Myocyte (in vitro differentiated cells): ENCODE measurements around the gene PCNX2. TPM values are rescaled to one million over a fixed set of nuclear protein-coding genes. Genes with fewer than 3 reads are reported as not detected.

ENCODE experiments used
- DNase-seq: peaks from one replicate; pipeline ENCODE4 v3.0.0-alpha.2; 2012; ENCODE audit warnings: low read depth
- total RNA-seq: library from RNA; depleted of rRNA; stranded (reverse); fragments of >200 nt; gene quantifications from 2 replicates; pipeline ENCODE4 v1.2.3, GENCODE V29; 2014

Gene PCNX2
- total RNA-seq, 1 donor from 2014 or later, result 2.3 TPM

- DNase-seq, result no peak
Measured at GRCh38 chr1:233233508-233234040, 62.0 kb downstream of the PCNX2 start.

- no peak for DNase-seq
Measured at GRCh38 chr1:233230011-233230410, 65.5 kb downstream of the PCNX2 start.

GRCh38 chr1:233229288-233229687 is 66.2 kb downstream of the PCNX2 start:
- DNase-seq, result no peak

GRCh38 chr1:233227930-233228465 is 67.5 kb downstream of the PCNX2 start:
- DNase-seq, result no peak

GRCh38 chr1:233224311-233224710 is 71.2 kb downstream of the PCNX2 start:
- no peak for DNase-seq

- DNase-seq, result peak; percentile 9
Measured at GRCh38 chr1:233217832-233218231, 77.7 kb downstream of the PCNX2 start.

- DNase-seq, result no peak
Measured at GRCh38 chr1:233216009-233216408, 79.5 kb downstream of the PCNX2 start.

- no peak for DNase-seq
Measured at GRCh38 chr1:233215135-233215760, 80.3 kb downstream of the PCNX2 start.

- peak; percentile 3 for DNase-seq
Measured at GRCh38 chr1:233211595-233211994, 83.9 kb downstream of the PCNX2 start.

- DNase-seq, result no peak
Measured at GRCh38 chr1:233211106-233211505, 84.4 kb downstream of the PCNX2 start.

- no peak for DNase-seq
Measured at GRCh38 chr1:233209481-233209880, 86.0 kb downstream of the PCNX2 start.

- DNase-seq, result no peak
Measured at GRCh38 chr1:233208687-233209086, 86.8 kb downstream of the PCNX2 start.

- no peak for DNase-seq
Measured at GRCh38 chr1:233197940-233198339, 97.6 kb downstream of the PCNX2 start.

- no peak for DNase-seq
Measured at GRCh38 chr1:233193741-233194140, 101.8 kb downstream of the PCNX2 start.

GRCh38 chr1:233190987-233191386 is 104.5 kb downstream of the PCNX2 start:
- no peak for DNase-seq

GRCh38 chr1:233189526-233189925 is 106.0 kb downstream of the PCNX2 start:
- DNase-seq, result no peak

- no peak for DNase-seq
Measured at GRCh38 chr1:233188061-233188460, 107.5 kb downstream of the PCNX2 start.

- DNase-seq, result peak; percentile 5
Measured at GRCh38 chr1:233183226-233184020, 112.1 kb downstream of the PCNX2 start.

- no peak for DNase-seq
Measured at GRCh38 chr1:233182587-233182986, 112.9 kb downstream of the PCNX2 start.

GRCh38 chr1:233180641-233181364 is 114.7 kb downstream of the PCNX2 start:
- no peak for DNase-seq

GRCh38 chr1:233179638-233180037 is 115.9 kb downstream of the PCNX2 start:
- DNase-seq, result peak; percentile 17

- DNase-seq, result no peak
Measured at GRCh38 chr1:233172201-233172600, 123.3 kb downstream of the PCNX2 start.
